Measurements from ENCODE around the gene HES1. TPM values are rescaled to one million over a fixed set of nuclear protein-coding genes. Genes with fewer than 3 reads are reported as not detected.
A peak's percentile ranks its signal among the peaks of the same experiment; 100 is the strongest.

The HES1 gene
- total and polyA plus RNA-seq, 9 of the 15 experiments (the other 6 are each of a cell fraction or from before 2014, with no cell fraction given): 3.4 to 37.0 (median 19.3) TPM

GRCh38 chr3:194137506-194138474 is 1.8 kb downstream of the HES1 start (continued):
- TF ChIP-seq CBX2 (IDR thresholded peaks at IDR 0.05; ENCODE audit: insufficient read depth, low read length, poor library complexity, severe bottlenecking): no peak
- no peak for TF ChIP-seq ELF4 (CRISPR knock-in tag; IDR thresholded peaks at IDR 0.05)
- no peak for TF ChIP-seq NR0B1 (IDR thresholded peaks at IDR 0.05; ENCODE audit: partially characterized antibody)
- TF ChIP-seq GABPA (tag; conservative IDR thresholded peaks at IDR 0.05; ENCODE audit: low read depth): no peak
- peak; percentile 73 for TF ChIP-seq VEZF1 (CRISPR knock-in tag; IDR thresholded peaks at IDR 0.05)
- TF ChIP-seq PHB (CRISPR knock-in tag; IDR thresholded peaks at IDR 0.05): peak; percentile 94
- no peak for TF ChIP-seq BRF2 (IDR thresholded peaks at IDR 0.05; ENCODE audit: borderline replicate concordance, insufficient read depth, insufficient read length)
- no peak for TF ChIP-seq CGGBP1 (CRISPR knock-in tag; IDR thresholded peaks at IDR 0.05)
- no peak for TF ChIP-seq ZNF57 (CRISPR knock-in tag; IDR thresholded peaks at IDR 0.05)
- TF ChIP-seq ZNF324 (CRISPR knock-in tag; IDR thresholded peaks at IDR 0.05): 0 out of 2 replicates have a peak, but pooled peaks have one; percentile 29
- TF ChIP-seq BCLAF1 (IDR thresholded peaks at IDR 0.05; ENCODE audit: borderline replicate concordance in 1 of 2, control insufficient read depth in 1 of 2, low read depth in 2 of 2, low read length in 1 of 2): no peak
- no peak for TF ChIP-seq ZNF175 (CRISPR knock-in tag; IDR thresholded peaks at IDR 0.05; ENCODE audit: low read depth)
- TF ChIP-seq BRD4 (IDR thresholded peaks at IDR 0.05): no peak
- no peak for TF ChIP-seq MED1 (CRISPR knock-in tag; IDR thresholded peaks at IDR 0.05; ENCODE audit: borderline replicate concordance)
- TF ChIP-seq RFX5 (IDR thresholded peaks at IDR 0.05; ENCODE audit: low read depth, low read length): no peak
- TF ChIP-seq KDM2B (CRISPR knock-in tag; IDR thresholded peaks at IDR 0.05): peak; percentile 60; the same call in 1 of the 2 replicates
- no peak for TF ChIP-seq NUFIP1 (IDR thresholded peaks at IDR 0.05; ENCODE audit: partially characterized antibody)
- TF ChIP-seq ZFP1 (CRISPR knock-in tag; IDR thresholded peaks at IDR 0.05): no peak
- peak; percentile 20; the same call in 1 of the 2 replicates for TF ChIP-seq PHF8 (IDR thresholded peaks at IDR 0.05; ENCODE audit: borderline replicate concordance, low read length)
